ENCODE results near the gene PID1. TPM values are rescaled to one million over a fixed set of nuclear protein-coding genes. Genes with fewer than 3 reads are reported as not detected.

The PID1 gene
- total and polyA plus RNA-seq, 7 donors, result 19.7 to 83.6 (median 67.3) TPM

DNA sequence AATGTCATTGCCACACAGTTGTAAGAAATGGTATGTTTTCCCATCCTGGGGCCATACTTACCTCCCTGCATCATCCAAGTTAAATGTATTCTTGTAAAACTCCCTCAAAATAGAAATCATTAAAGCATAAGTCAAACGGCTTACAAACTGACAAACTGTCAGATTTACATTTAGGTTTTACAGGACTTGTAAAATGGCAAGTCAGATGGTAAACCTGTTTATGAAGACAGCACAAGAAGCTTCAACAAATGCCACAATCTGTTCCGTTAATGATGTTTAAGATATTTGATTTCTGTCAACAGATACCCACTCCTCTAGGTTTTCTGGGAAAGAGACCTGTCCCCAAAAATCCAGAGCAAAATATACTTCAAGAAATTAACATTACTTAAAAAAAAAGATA lies 197.2 kb downstream of the PID1 start:
- H3K27ac ChIP-seq, result no peak overlapping the region
- no peaks in the 10 kb centered on the region for H3K36me3 ChIP-seq
- 83 to 88% methylated on average over 2 of the region's 2 CpGs for WGBS, 2 donors
- DNase-seq, result no peak
- no peak for TF ChIP-seq POLR2AphosphoS5 (IDR thresholded peaks at IDR 0.05)
- TF ChIP-seq, protein P1, sequence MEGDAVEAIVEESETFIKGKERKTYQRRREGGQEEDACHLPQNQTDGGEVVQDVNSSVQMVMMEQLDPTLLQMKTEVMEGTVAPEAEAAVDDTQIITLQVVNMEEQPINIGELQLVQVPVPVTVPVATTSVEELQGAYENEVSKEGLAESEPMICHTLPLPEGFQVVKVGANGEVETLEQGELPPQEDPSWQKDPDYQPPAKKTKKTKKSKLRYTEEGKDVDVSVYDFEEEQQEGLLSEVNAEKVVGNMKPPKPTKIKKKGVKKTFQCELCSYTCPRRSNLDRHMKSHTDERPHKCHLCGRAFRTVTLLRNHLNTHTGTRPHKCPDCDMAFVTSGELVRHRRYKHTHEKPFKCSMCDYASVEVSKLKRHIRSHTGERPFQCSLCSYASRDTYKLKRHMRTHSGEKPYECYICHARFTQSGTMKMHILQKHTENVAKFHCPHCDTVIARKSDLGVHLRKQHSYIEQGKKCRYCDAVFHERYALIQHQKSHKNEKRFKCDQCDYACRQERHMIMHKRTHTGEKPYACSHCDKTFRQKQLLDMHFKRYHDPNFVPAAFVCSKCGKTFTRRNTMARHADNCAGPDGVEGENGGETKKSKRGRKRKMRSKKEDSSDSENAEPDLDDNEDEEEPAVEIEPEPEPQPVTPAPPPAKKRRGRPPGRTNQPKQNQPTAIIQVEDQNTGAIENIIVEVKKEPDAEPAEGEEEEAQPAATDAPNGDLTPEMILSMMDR (IDR thresholded peaks at IDR 0.05), result no peak
- no peak for TF ChIP-seq POLR2A (IDR thresholded peaks at IDR 0.05)
- no peak for TF ChIP-seq EP300 (IDR thresholded peaks at IDR 0.05)
- H3K9me3 ChIP-seq, result peaks cover 0 to 3% (median 0%) of the 10 kb centered on the region in 4 donors
- intact Hi-C loops (cut with DNase I), result no loop called here
- H3K4me3 ChIP-seq, result no peak overlapping the region
- no peaks in the 10 kb centered on the region for H3K4me1 ChIP-seq
- no peaks in the 10 kb centered on the region for H3K27me3 ChIP-seq

DNA sequence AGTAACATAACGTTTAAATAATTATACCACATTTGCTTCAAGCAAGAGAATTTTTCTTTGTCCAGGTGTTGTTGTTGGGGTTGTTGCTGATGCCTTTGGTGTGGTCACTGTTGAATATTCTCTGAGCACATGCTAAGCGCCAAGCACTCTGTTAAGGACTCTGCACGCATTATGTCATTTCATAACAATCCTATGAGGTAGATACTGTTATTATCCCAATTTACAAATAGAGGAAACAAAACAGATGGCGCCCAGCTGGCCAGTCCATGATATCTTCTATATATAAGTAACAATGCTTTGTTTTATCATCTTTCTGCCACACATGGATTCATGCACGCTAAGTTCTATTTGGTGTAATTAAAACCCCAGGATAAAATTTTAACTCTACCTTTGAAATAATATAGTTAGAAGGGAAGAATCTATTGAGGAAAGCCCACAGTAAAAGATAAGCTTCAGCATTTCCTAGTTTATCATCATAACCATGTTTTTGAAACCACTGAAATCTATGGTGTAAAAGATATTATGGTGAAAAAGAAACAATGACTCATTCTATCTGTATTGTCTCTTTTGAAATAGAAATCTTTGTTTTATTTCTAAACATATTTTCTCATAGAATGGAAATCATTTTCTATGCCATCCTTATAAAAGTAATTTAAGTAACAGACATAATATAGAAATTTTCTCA lies 199.7 kb downstream of the PID1 start:
- Histone ChIP-seq H3K4me3 (no peak overlapping the region), H3K36me3 (no peaks in the 10 kb centered on the region), H3K27me3 (no peaks in the 10 kb centered on the region), H3K27ac (no peak overlapping the region), H3K4me1 (no peaks in the 10 kb centered on the region), H3K9me3 (peaks cover 0 to 3% (median 0%) of the 10 kb centered on the region in 4 donors)
- DNase-seq, result no peak
- TF ChIP-seq, protein P1 (IDR thresholded peaks at IDR 0.05), result no peak
- no peak for TF ChIP-seq POLR2AphosphoS5 (IDR thresholded peaks at IDR 0.05)
- no peak for TF ChIP-seq EP300 (IDR thresholded peaks at IDR 0.05)
- no peak for TF ChIP-seq POLR2A (IDR thresholded peaks at IDR 0.05)
- intact Hi-C loops (cut with DNase I), result no loop called here
- WGBS, 2 donors, result 79 to 87% methylated on average over 5 of the region's 5 CpGs

DNA sequence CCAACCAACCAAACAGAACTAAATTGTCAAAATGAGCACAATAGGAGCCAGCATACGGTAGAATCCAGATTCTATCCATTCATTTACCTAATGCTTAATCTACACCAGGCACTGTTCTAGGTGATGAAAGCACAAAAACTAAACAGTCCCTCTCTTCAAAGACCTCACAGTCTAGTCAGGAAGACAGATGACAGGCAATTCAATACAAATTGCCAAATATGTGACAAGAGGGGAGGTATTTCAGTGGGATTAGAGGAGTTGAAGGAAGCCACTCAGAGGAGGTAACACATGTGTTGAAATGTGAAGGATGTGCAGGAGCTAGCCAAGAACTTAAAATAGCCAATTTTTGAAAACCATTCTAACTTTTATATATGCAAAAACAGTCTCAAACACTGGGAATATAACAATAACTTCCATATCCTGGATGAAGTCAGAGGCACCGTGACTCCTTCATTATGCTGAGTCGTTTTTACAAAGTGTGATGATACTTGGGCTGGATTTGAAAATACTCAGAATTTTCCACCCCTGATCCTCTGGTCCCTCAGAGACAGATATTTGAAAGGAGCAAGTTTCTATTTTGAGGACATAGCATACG lies 204.9 kb downstream of the PID1 start:
- Histone ChIP-seq H3K9me3 (no peaks in the 10 kb centered on the region), H3K4me1 (no peaks in the 10 kb centered on the region), H3K36me3 (no peaks in the 10 kb centered on the region), H3K27ac (no peak overlapping the region), H3K27me3 (no peaks in the 10 kb centered on the region), H3K4me3 (no peak overlapping the region)
- no peak for TF ChIP-seq POLR2AphosphoS5 (IDR thresholded peaks at IDR 0.05)
- no peak for TF ChIP-seq EP300 (IDR thresholded peaks at IDR 0.05)
- TF ChIP-seq, protein P1 (IDR thresholded peaks at IDR 0.05), result no peak
- TF ChIP-seq POLR2A (IDR thresholded peaks at IDR 0.05), result no peak
- WGBS, 2 donors, result 92 to 96% methylated on average over 4 of the region's 4 CpGs
- intact Hi-C loops (cut with DNase I), result no loop called here
- no peak for DNase-seq

DNA sequence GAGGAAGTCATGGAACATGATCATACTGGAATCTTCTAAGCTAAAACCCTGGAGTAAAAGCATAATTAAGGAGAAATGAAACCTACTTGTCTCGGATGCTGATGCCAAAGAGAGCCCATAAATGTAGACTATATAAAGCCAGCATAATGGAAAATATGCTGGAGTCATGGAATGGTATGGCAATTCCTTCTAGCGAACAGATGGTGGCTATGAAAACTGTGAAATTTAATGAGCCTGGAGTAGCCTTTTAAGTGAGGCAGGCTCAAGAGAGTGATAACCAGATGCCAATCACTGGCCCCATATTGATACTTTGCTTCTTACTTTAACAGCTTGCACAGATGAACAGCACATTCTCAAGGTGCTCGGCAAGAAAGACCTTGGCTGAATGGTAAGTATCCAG lies 206.3 kb downstream of the PID1 start:
- intact Hi-C loops (cut with DNase I), result no loop called here
- Histone ChIP-seq H3K9me3 (no peaks in the 10 kb centered on the region), H3K27me3 (no peaks in the 10 kb centered on the region), H3K4me1 (no peaks in the 10 kb centered on the region), H3K36me3 (no peaks in the 10 kb centered on the region), H3K27ac (no peak overlapping the region), H3K4me3 (no peak overlapping the region)
- TF ChIP-seq EP300 (IDR thresholded peaks at IDR 0.05) (no peak), POLR2A (IDR thresholded peaks at IDR 0.05) (no peak), POLR2AphosphoS5 (IDR thresholded peaks at IDR 0.05) (no peak)
- TF ChIP-seq, protein P1 (IDR thresholded peaks at IDR 0.05), result no peak
- 76 to 90% methylated on average over 3 of the region's 3 CpGs for WGBS, 2 donors
- no peak for DNase-seq

Data from sigmoid colon (tissue), 7 donors.